GM12801 (cell line): ENCODE data around the gene PPIA.

Source experiments
- TF ChIP-seq, protein P1 (sequence below): IDR thresholded peaks from one replicate; pipeline ENCODE4 v1.5.1; 2011; ENCODE audit warnings: control low read depth; ENCODE audit not compliant: insufficient read length; ENCODE audit errors: extremely low read depth

Gene PPIA

DNA sequence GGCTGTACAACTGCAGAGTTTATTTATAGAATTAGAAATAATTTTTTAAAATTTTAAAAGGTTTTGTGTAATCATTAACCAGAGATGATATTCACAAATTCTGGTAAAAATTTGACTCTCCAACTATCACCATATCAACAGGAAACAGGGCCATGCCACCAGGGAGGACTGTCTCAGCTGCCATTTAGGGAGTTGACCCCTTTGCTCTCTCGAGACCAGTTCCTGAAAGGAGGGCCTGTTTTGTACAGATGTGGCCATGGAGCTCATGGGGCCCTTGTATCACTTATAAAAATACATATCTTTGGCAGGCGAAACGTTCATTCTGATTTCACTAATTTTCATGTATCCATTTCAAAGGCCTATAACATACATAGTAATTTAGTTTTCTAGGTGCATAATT is 31.1 kb downstream of the PPIA start:
- TF ChIP-seq, protein P1, sequence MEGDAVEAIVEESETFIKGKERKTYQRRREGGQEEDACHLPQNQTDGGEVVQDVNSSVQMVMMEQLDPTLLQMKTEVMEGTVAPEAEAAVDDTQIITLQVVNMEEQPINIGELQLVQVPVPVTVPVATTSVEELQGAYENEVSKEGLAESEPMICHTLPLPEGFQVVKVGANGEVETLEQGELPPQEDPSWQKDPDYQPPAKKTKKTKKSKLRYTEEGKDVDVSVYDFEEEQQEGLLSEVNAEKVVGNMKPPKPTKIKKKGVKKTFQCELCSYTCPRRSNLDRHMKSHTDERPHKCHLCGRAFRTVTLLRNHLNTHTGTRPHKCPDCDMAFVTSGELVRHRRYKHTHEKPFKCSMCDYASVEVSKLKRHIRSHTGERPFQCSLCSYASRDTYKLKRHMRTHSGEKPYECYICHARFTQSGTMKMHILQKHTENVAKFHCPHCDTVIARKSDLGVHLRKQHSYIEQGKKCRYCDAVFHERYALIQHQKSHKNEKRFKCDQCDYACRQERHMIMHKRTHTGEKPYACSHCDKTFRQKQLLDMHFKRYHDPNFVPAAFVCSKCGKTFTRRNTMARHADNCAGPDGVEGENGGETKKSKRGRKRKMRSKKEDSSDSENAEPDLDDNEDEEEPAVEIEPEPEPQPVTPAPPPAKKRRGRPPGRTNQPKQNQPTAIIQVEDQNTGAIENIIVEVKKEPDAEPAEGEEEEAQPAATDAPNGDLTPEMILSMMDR, result no peak

DNA sequence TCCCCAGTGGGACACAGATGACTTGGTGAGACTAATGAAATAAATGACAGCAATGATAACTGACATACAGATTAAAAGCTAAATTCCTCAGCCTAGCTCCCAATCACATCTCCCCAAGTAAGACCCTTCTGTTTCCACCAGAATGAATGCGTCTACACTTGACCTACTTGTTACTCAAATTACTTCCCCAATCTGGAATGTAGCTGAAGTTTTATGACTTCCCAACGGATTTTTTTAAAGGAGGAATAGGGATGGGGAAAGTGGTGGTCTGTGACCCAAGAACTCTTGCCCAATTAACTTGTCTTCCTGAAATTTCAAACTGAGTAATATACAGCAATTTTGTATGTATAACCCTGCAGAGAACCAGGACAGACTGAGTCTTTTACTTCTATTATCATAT is 42.3 kb downstream of the PPIA start:
- TF ChIP-seq, protein P1, result no peak

DNA sequence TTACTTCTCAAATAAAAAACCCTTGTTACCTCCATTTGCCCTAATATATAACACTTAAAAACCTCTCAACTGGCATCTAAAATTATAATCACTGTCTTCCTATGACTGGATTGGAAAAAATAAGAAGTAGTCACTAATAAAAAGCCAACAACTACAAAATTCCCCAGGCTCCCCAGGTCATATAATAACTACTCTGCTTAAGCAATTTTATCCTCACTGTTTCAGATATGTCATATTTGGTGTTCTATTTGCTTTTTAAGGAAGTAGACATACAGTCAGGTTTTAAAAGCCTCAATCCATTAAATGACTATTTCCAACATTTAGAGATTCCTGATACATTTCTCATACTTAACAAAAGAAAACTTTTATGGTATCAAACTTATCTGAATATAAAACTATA is 49.0 kb downstream of the PPIA start:
- TF ChIP-seq, protein P1, result no peak

DNA sequence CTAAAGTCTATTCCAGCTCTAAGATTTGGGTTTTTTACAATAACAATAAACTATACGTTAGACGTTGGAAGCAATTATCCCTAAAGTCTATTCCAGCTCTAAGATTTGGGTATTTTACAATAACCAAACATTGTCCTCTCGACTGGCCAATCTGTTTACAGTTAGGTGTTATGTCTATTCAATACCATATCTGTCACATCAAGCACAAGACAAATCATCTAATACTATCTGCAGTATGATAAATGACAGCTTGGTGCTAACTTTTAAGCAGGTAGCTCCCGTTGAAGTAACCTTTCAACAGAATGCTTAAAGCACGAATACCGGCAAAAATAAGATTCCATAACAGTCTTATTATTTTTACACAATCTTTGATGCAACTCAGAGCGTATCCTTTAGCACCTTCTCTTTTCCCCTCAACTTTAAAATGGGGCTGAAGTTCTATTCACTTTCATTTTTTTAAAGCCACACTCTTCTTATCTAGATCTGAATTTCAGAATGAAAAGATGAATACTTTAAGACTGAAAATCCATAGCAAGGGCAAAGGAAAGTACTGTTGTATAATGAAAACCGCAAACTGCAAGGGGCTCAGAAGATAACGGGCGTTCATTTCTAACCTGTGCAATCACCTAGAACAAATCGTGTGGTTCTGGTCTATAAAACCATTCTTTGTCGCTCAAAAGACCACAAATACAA is 50.5 kb downstream of the PPIA start:
- TF ChIP-seq, protein P1, result no peak

DNA sequence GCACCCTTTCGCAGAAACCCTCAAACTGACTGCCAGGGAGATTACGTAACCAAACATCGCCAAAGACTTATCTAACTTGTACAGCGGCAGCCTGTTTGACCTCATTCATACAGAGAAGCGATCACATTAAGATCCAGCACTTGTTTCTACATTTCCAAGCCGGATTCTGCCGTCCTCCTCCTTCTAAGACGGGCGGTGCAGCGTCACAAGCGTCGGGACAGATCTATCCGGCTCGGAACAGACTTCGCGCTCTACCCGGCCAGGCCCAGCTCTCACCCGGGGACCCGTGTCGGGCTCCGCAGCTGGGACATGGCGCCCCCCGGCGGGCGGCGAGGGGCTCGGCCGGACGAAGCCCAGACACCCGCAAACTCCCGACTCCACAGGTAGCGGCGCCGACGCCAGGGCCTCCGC is 51.0 kb downstream of the PPIA start:
- TF ChIP-seq, protein P1, result no peak

DNA sequence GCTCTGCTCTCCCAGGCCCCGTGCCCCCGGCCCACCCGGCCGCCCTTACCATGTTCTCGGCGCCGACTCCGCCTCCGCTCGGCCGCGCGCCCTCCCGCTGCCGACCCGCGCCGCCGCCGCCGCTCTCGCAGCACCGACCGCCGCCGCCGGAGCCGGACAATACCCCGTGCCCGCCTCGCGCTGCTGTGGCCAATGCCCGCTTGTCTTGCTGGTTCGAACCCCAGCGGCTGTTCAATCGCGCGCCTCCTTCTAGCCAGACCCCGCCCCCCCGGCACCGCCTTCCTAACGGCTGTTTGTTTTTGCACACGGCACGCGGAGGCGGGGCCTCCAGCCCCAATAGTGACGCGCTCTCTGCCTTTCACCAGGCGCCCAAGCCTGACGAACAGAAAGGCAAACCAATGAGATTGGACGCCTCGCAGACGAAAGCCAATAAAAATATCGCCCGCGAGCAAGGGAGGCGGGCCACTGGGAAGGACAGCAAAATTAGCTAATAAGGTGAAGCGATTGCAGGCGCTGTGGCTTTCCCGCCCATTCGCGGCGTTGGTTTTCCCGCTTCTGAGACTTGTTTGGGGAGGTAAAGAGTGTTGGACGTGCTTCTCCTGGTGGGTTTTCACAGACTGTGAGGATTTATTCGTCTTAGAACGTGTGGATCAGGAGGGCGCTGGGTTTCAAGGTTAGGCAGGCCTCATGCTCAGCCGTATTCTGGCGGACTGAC is 51.6 kb downstream of the PPIA start, which contains the start of gene H2AZ2:
Gene H2AZ2 (minus strand): TSS at position 168 of the 715 bp plus-strand sequence. CDS start 116 bp downstream, at position 52.
- TF ChIP-seq, protein P1, result no peak

DNA sequence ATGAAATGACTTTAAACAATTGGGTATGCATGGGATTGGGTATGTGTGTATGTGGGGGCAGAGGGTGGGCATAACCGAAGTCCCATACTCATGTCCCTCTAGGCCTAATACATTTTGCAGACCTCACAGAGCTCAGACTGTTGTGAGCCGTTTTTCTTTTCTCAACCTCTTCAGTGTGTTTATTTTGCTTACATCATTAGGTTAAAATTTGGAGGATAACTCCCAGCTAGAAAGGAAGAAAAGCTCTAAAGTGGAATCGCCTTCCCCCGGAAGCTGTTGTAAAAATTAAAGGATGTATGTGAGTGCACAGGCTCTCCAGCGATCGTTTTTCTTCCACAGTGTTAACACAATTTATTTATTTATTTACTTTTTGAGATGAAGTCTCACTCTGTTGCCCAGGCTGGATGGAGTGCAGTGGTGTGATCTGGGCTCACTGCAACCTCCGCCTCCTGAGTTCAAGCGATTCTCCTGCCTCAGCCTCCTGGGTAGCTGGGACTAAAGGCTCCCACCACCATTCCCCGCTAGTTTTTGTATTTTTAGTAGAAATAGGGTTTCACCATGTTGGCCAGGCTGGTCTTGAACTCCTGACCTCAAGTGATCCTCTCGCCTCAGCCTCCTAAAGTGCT is 52.9 kb downstream of the PPIA start:
- TF ChIP-seq, protein P1, result no peak
